Stomach (tissue), 4 donors: ENCODE data around the gene COMTD1.

Source experiments
- EP300 ChIP-seq: sonication (generic); formaldehyde crosslinking; IDR thresholded peaks from one replicate; pipeline ENCODE4 v1.6.1; 2017; ENCODE audit warnings: antibody characterized with exemption
- POLR2A ChIP-seq, 4 donors: fragments of 450-650 bp; IDR thresholded peaks; one replicate each; pipeline ENCODE4 v1.6.1; 2016; ENCODE audit warnings: antibody characterized with exemption in 4 of 4, control low read depth in 2 of 4, mild to moderate bottlenecking in 1 of 4, moderate library complexity in 1 of 4
- TF ChIP-seq, protein P1 (sequence below), 7 experiments: fragments of 450-650 bp in 4 of 7; fragments of 200-600 bp in 3 of 7; sonication (generic) in 3 of 7; IDR thresholded peaks; one replicate each; pipeline ENCODE4 v1.5.1; 2016 to 2019; ENCODE audit warnings: antibody characterized with exemption in 7 of 7, control low read depth in 2 of 7, mild to moderate bottlenecking in 1 of 7

DNA sequence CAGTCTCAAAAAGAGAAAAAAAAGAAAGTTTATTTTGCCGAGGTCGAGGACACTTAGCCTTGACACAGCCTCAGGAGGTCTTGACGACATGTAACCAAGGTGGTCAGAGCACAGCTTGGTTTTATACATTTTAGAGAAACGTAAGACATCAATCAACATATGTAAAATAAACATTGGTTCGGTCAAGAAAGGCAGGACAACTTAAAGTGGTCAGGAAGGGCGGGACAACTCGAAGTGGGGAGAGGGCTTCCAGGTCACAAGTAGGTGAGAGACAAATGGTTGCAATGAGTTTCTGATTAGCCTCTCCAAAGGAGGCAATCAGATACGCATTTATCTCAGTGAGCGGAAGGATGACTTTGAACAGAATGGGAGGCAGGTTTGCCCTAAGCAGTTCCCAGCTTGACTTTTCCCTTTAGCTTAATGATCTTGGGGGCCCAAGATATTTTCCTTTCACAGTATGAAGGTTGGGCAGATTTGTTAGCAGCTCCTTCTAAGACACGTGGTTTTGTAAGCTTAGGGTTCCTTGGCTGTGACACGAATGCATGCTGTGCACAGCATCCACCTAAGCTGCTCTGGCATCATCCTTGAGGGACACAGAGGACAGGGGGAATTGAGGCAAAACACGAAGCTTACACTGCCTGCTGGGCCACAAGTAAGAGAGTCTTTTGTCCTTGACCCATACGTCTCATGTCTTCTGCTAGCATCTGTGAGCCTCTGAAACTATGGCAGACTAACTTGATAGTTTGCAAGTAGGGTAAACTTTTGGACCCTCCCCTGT is 28.5 kb downstream of the COMTD1 start:
- TF ChIP-seq, protein P1, sequence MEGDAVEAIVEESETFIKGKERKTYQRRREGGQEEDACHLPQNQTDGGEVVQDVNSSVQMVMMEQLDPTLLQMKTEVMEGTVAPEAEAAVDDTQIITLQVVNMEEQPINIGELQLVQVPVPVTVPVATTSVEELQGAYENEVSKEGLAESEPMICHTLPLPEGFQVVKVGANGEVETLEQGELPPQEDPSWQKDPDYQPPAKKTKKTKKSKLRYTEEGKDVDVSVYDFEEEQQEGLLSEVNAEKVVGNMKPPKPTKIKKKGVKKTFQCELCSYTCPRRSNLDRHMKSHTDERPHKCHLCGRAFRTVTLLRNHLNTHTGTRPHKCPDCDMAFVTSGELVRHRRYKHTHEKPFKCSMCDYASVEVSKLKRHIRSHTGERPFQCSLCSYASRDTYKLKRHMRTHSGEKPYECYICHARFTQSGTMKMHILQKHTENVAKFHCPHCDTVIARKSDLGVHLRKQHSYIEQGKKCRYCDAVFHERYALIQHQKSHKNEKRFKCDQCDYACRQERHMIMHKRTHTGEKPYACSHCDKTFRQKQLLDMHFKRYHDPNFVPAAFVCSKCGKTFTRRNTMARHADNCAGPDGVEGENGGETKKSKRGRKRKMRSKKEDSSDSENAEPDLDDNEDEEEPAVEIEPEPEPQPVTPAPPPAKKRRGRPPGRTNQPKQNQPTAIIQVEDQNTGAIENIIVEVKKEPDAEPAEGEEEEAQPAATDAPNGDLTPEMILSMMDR (IDR thresholded peaks at IDR 0.05), result no peak
- TF ChIP-seq EP300 (no peak), POLR2A (IDR thresholded peaks at IDR 0.05) (no peak)
